Measurements from ENCODE around the gene MRPS34.

MRPS34 gene

GRCh38 chr16:1769402-1770300, 3.3 kb downstream of the MRPS34 start:
- DNase-seq: no peak

- DNase-seq: no peak
Observed at GRCh38 chr16:1768767-1769401, 4.0 kb downstream of the MRPS34 start.

GRCh38 chr16:1768061-1768766, 4.7 kb downstream of the MRPS34 start:
- DNase-seq: no peak

- no peak for DNase-seq
Observed at GRCh38 chr16:1767116-1767994, 5.6 kb downstream of the MRPS34 start.

- DNase-seq: no peak
Observed at GRCh38 chr16:1766701-1767100, 6.2 kb downstream of the MRPS34 start.

GRCh38 chr16:1766231-1766630, 6.7 kb downstream of the MRPS34 start:
- no peak for DNase-seq

GRCh38 chr16:1765826-1766225, 7.1 kb downstream of the MRPS34 start:
- DNase-seq: no peak

GRCh38 chr16:1764971-1765370, 8.0 kb downstream of the MRPS34 start:
- no peak for DNase-seq

GRCh38 chr16:1763521-1764511, 9.1 kb downstream of the MRPS34 start:
- DNase-seq: peak; percentile 44

GRCh38 chr16:1762879-1763520, 9.9 kb downstream of the MRPS34 start:
- DNase-seq: no peak

GRCh38 chr16:1762196-1762878, 10.6 kb downstream of the MRPS34 start:
- no peak for DNase-seq

- no peak for DNase-seq
Observed at GRCh38 chr16:1761751-1762150, 11.2 kb downstream of the MRPS34 start.

GRCh38 chr16:1760911-1761310, 12.0 kb downstream of the MRPS34 start:
- DNase-seq: no peak

GRCh38 chr16:1759511-1759910, 13.4 kb downstream of the MRPS34 start:
- DNase-seq: no peak

- DNase-seq: no peak
Observed at GRCh38 chr16:1758923-1759322, 14.0 kb downstream of the MRPS34 start.

- DNase-seq: no peak
Observed at GRCh38 chr16:1757714-1758461, 15.0 kb downstream of the MRPS34 start.

- no peak for DNase-seq
Observed at GRCh38 chr16:1754204-1754603, 18.7 kb downstream of the MRPS34 start.

GRCh38 chr16:1752853-1753252, 20.1 kb downstream of the MRPS34 start:
- no peak for DNase-seq

- no peak for DNase-seq
Observed at GRCh38 chr16:1751946-1752345, 21.0 kb downstream of the MRPS34 start.
